Activated CD8-positive, alpha-beta memory T cell treated with anti-CD3 and anti-CD28 coated beads for 1 hour (primary cell): Measurements from ENCODE around the gene UNC5A.

Experiments used
- DNase-seq, 2 donors: peaks; one replicate each; pipeline ENCODE4 v3.0.0-alpha.2; 2020; ENCODE audit warnings: low read depth in 1 of 2; ENCODE audit errors: extremely low read depth in 1 of 2

UNC5A gene

DNA sequence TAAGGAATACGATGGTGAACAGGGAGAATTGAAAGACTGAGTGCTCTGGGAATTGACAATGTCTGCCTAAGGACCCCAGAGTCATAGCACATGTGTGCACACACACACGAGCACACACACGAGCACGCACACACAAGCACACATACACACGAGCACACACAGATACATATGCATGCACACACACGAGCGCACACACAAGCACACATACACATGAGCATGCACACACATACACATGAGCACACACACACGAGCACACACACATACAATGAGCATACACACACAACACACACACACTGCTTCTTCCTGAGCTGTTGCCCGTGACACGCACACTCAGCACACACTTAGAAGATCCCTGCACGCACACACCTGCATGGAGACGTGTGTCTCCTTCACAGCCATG lies 10.9 kb upstream of the UNC5A start:
- no peak for DNase-seq

DNA sequence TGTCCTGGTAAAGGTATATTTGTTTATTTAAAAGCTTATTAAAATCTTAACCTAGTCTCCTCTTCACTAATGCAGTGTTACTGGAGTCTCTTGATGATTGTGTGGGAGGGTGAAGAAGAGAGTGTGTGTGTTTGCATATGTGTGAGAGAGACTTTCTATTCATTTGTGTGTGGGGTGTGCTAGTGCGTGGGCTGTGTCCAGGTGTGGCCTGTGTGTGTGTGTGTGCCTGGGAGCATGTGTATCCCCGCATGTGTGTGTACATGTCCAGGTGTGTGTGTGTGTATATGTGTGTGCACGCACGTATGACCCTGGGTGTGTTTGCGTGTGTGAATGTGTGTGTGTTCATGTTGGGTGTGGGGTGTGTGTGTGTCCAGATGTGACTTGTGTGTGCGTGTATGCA lies 10.3 kb upstream of the UNC5A start:
- DNase-seq = no peak

DNA sequence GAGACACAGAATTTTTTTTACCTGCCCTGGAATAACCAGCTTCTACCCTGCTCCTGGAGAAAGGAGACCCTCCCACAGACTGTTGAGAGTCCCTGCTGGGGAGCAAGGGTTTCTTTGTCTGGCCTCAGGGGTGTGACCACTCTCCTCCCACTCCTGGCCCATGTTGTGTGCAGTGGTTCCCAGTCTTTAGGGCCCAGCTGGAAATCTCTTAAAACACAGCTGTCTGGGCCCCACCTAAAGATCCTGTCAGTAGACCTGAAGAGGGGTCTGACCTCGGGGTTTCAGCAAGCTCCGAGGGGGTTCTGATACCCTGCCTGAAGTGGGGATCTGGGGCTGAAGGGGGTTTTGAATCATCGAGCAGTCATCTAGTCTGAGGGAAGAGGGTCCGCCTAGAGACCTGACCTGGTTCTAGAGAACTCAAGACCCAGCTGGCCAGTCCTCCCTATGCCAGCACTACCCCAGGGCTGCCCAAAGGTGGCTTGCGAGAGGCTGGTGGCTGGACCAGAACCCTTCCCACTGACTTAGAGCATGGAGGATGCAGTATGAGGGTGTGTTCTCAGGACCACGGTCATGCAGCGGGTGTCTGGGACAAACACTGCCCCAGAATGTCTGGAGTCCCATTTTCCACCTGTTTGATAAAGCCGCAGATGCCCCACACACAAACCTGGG lies 8.1 kb upstream of the UNC5A start:
- DNase-seq = no peak

DNA sequence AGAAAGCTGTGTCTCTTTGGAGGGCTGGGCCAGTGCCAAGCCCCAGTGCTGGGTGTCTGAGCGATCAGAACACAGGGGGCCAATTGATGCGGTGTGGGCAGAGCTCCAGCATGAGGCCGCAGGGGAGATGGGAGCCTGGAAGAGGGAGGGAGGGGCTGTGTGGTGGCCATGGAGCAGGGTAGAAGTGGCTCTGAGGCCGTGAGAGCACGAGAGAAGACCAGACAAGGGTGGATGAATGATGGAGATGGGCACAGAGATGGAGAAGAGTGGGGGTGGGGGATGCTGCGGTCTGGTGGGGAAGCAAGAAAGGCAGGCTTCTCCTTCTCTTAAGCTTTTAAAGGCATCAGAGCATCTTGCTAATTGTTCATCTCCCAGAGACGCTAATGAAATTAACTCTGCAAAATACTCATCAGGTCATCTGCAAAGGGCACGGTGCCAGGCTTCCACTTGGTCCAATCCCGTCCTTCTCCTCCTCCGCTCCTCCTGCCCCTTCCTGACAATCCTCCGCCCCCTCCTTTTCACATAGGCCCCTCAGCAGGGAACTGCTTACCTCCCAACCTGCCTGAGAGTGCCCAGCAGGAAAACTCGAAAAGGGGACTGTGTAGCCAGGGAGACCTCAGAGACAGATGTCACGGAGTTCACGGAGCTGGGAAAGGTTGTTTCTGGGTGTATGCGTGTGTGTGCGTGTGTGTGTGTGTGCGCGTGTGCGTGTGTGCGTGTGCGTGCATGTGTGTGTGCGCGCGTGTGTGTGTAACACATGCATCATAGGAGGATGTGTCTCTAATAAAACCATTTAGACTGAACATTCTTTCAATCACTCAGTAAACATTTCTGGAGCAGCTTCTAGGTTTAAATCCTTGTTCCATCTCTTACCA lies 7.1 kb upstream of the UNC5A start:
- DNase-seq = no peak

DNA sequence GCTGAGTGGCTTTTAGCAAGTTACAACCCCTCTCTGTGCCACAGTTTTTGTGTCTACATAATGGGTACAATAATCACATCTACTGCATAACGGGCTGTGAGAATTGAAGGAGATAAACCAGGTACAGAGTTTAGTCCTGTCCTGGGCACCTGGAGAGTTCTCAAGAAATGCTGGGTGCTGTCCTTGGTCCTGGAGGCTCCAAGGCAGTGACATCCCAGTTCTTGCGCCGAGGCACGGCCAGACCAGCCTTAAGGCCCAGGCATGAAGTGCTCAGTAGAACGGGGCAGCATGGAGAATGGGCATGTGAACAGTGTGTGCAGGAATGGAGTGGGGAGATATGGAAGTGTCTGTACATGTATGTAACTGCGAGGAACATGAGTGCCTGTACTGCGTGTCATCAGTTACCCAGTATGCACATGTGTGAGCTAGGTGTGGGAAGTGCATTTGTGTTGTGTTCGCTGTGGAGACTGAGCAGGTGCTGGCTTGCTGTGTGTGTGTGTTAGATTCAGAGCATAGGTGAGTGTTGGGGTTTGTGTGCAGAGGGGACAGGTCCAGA lies 6.3 kb upstream of the UNC5A start:
- no peak for DNase-seq

DNA sequence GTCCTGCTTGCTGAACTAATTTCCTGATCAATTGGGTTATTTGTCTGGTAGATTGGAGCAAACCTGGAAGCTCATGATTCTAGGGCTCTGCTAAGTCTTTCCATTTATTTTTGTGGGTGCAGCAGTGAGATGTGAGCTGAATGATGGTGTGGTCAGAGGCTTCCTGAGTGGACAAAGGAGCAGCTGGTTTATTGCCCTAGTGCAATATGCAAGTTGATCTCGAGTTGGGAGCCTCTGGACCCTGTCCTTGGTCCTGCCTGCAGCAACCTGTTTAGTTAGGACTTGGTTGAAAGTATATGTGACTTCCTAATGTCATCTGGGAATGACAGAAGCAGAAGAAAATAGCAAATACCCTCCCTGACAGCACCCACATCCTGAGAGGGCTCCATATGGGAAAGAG lies 4.2 kb upstream of the UNC5A start:
- DNase-seq = no peak

DNA sequence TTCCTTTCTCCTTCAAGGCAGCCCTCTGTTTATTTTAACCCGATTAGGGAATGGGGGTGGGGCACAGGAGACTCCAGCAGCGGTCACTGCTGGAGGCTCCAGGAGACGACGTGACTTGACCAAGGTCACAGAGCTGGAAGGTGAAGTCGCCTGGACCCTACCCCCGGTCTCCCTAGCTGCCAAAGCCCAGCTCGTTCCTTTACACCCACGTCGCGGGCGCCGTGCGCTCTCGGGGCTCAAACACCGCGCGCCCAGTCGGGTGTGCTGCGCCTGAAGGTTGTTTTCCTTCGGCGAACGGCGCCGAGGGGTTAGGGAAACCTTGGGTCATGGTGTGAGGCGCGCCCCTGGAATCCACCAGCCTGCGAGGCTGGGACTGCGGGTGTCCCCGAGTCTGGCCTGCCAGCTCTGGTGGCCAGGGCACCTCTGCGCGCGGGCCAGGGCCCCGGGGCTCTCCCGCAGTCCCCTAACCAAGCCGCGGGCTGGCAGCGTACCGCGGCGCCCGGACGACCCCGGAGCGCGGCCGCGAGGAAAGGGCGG lies 747 bp upstream of the UNC5A start:
- DNase-seq = no peak

DNA sequence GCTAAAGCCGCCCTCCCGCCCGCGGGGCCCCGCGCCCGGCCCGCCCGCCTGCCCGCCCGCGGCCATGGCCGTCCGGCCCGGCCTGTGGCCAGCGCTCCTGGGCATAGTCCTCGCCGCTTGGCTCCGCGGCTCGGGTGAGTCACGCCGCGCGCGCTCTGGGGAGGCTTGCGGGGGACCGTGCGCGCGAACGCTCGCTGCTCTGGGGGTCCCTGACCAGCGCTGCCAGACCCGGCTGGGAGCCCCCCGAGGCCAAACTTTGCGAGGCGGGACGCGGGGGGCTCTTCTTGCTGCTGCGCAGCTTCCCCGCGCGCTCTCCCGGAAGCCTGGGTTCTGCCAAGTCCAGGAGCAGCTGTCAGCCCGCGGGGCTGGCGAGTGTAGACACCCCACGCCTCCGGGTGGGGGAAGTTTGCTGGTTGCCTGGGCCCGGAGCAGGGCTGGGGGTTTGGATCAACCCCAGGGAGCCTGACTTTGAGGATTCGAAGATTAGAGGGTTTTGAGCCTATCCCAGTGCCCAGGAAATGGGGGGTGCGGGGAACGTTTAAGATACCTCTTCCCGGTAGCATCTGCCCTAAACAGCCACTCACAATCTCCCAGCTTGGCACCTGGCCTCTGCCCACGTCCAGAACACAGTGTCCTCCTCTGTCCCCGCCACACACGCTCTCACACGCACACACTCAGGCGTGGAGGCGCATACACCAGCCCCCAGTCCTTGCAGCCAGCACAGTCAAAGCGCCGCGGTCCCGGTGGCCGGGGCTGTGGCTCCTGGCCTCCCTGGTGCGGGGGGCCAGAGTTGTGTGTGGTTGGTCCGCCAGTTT lies 535 bp downstream of the UNC5A start:
- DNase-seq = no peak

DNA sequence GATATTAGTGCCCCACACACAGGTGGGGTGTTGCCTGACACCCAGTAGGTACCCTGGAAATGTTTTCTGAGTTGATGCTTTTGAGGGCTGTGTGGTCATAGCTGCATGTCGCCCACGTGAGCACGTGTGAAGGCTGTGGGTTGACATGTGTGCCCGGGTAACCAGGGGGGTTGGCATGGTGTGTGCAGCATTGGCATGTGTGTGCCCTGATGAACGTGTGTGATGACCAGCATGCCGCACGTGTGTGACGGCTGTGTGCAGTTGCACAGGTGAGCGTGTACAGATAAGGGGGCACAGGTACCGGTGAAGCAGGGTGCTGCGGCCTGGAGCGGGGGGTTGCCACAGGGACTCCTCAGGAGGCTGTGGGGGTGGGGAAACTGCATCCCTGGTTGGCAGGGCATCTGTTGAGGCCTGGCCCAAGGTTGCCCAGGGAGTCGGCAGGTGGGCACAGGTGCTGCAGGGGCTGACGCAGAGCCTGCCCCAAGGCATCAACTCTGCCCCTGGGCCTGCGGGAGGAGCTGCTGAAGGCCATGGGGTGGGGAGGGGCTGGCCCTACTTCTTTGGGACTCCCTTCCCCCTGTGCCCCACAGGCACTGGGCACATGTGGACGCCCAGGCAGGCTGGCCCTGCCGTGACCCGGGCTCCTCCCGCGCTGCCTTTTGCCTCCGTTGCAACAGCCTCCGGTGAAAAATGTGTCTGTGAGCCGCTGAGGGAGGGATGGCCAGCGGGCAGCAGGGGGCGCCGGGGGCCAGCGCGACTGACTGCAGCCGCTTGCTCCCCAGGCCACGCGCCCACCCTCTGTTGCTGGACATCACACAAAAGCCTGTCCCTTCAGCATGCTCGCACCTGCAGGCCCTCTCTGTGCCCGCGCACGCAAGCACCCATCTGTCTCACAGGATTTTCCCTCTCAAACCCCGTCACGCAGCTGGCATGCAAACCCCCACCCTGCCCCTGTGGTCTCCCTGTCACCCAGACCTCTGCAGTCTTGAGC lies 2.2 kb downstream of the UNC5A start:
- DNase-seq = no peak

DNA sequence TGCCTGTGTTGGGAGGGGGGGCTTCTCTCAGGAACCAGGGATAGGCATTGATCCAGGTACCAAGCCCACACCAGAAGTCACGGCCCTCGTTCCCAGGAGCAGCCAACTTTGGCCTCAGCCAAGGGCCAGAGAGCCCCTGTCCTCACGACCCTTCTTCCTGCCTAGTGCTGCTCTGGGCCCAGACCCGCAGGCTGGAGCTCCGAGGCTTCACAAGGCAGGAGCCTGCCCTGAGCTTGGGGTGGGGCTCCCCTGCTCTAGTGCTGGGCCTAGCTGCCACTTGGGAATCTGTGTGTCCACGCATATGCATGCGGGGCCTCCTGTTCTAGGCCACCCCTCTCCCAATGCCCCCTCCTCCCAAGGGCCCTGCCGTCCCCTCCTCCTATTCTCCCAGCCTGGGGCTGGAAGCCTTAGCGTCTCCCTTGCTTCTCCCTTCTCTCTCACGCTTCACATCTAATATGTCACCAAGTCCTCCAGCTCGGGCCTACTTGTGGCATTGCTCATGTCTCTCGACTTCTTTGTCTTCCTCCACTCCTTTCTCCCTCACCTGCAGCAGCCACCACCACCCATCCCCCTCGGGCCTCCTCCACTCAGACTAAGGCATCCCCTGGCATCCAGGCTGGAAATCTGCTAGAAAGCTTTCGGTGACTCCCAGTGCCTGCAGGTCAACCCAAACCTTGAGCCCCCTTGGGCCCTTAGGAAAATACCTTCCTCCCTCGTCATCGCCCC lies 3.4 kb downstream of the UNC5A start:
- no peak for DNase-seq

DNA sequence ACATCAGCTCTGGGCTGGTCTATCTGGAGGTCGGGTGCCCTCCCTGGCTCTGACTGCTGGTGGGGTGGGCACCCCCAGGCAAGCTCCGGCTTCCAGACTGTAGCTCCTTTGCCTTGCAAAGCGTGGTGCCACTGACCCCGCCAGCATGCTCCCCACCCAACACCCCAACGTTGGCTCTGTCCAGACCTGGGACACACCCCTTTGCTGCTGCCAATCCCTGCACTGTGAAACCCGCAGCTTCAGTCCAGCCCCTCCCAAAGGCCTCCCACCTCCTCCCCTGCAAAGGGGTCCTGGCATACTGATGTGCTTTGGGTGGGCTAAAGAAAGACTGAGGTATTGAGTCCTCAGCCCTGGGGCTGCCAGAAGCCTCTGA lies 3.9 kb downstream of the UNC5A start:
- no peak for DNase-seq

DNA sequence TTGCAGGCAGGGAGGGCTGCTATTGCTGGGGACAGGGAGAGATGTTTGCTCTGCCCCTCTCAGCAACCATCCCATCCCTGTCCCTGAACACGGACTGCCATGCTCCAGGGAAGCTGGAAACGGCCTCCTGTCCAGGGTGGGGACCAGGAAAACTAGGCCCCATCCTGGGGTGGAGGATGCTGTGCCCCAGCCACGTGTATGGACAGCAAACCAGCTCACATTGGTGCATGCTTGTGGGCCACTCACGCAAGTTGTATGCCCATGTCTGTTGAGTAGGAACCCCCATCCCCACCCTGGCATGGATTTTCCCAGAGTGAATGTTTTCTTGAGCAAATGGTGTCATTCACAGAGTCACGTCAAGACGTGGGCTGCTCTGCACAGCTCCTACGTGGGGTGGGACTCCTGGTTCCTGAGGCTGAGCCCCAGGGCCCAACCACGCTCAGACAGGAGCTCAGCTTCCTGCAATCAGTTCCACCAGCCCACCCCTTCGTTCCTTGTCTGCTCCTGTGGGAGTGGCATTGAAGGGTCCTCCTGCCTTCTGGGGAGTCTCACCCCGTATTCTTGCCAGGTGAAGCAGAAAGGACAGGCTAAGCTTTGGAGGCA lies 4.6 kb downstream of the UNC5A start:
- DNase-seq = no peak

DNA sequence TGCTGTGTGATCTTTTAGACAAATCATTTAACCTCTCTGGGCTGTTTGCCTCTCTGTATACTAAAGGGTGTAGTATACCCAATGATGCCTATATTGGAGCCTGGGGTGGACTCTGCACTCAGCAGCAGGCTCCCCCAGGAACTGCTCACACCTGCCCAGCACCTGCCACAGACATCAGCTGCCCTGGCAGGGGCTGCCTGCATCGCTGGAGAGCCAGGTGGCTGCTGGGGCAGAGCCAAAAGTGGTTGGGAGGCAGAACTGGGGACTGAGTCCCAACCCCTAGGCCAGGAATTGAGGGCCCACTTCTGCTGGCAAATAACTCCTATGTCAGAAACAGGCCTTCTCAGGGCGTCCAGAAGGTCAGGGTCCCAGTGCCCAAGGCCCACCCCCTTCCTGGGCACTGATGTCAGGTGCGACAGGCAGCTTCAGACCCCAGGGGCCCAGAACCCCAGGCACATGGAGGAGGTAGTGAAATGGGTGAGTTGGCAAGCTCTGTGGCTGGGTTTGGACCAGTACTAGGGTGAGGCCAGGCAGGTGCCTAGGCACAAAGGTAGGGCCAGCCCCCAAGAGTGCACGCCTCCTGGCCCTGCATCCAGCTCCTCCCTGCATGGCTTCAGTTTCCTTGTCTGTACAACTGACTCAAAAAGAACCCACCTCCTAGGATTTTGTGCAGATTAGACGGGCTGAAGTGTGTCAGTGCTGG lies 5.8 kb downstream of the UNC5A start:
- no peak for DNase-seq

DNA sequence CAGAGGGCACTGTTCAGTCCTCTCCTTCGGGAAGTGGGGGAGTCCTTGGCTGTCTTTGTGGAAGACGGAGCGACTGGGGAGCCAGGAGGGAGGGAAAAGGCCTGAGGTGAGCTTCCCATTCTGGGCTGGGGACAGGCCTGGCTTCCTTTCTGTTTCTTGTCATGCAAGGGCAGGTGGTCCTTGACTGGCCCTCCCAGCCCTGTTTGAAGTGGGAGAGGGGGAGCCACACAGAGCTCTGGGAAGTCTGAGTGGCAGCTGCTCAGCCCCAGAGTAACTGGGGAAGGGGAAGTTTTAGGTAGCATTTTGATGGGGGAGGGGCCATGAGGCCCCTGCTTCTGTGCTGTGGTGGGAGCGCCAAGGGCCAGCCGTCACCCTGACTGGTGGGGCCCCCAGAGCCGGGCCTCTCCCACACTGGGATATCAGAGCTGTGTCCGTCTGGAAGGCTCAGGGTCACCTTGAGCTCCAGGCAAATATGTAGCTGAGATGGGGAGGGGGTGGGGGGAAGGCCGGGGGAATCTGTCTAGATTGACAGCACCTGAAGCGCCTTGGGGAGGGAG lies 6.5 kb downstream of the UNC5A start:
- no peak for DNase-seq

DNA sequence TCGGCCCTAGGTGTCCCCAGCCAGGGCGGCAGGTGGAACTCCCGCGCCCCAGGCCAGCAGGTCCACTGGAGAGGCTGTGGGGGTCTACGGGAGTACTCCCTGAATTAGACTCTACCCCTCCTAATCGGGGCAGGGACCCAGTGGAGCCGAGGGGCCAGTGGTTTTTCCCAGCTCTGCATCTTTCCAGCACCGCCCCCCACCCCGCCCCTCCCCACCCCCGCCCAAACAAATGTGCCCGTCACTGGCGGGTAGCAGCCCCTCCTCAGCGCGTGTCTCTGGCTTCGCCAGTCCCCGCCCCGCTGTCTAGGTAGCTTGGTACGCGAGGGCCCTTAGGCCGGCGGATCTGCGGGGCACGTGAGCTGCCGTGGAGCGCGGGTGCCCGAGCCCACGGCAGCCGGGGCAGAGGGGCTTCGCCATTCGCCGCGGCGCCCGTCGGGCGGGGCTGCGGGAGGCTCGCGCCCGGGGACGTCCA lies 7.0 kb downstream of the UNC5A start:
- DNase-seq = no peak

DNA sequence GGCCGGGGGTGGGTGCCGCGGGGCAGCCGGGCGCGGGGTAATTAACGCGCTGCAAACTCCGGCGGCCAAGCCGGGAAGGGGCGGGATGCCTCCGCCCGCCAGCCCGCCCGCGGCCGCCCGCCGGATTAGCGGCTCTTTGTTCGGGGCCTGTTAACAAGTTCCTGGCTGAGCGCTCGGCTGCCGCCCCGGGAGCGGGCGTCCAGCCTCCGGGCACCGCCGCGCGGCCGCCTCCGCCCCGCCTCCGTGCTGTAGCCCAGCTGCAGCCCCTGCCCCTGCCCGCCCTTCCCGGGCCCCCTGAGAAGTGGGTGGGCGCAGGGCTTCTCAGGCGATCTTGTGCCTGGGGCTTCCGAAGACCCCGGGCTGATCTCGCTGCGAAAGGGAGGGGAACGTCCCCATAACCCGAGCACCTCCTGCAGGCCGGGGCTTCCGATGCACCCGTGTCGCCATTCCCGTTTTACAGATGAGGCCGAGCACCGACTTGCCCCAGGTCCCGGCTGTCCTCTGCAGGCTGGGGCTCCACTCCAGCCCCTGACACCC lies 7.5 kb downstream of the UNC5A start:
- DNase-seq = no peak

DNA sequence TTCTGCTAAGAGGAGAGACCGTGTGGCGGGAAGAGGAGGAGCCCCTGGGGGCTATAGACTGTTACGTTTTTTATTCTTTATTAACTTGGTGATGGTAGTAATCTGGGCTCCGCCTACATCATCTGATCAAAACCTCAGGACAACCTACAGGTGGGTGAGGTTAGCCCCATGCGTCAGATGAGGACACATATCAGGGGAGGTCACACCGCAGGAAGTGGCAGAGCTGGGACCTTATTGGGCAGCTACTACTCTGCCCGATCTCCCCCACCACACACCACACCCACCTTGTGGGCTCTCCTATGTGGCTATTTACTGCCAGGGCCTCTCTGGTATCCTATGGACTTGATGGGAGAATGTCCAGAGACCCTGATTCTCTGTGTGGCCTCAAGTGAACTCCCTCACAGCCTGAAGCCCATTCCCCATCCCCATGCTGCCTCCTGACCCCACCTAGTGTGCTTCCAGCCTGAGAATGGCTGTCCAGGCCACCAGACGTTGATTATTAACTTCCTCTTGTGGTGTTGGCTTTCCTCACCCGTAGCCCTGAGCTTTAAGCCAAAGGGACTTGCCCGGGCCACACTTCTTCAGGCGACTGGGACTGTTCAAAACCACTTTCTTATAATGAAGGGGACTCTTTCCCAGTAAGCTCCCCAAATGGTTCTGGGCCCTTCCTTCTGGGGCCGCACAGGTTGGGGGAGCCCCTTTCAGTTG lies 8.2 kb downstream of the UNC5A start:
- DNase-seq = no peak
